Heart right ventricle (tissue), 16 donors: Measurements from ENCODE around the gene TBC1D22A. TPM values are rescaled to one million over a fixed set of nuclear protein-coding genes. Genes with fewer than 3 reads are reported as not detected.

Experiments
- ATAC-seq, 8 donors: fragments of 200-7000 bp; cut with Tn5 transposase; one replicate each; pipeline ENCODE4 v1.9.1; 2020; ENCODE audit warnings: mild to moderate bottlenecking in 8 of 8, moderate library complexity in 8 of 8, moderate number of reproducible peaks in 1 of 8
- DNase-seq, 2 donors: peaks; one replicate each; pipeline ENCODE4 v3.0.0-alpha.2; 2020
- H3K27ac ChIP-seq, 10 donors: fragments of 200-600 bp; sonication (generic) in 2 of 10; one replicate each; pipeline versions ENCODE4 v1.5.0 to v1.8.0; 2020 to 2022; ENCODE audit warnings: mild to moderate bottlenecking in 3 of 10
- H3K27me3 ChIP-seq, 7 donors: fragments of 200-600 bp; one replicate each; pipeline ENCODE4 v1.8.0; 2021 to 2022; ENCODE audit warnings: mild to moderate bottlenecking in 2 of 7
- H3K36me3 ChIP-seq, 9 donors: fragments of 200-600 bp; sonication (generic) in 1 of 9; one replicate each; pipeline versions ENCODE4 v1.5.0 to v1.8.0; 2020 to 2022; ENCODE audit warnings: mild to moderate bottlenecking in 2 of 9
- H3K4me1 ChIP-seq, 9 donors: fragments of 200-600 bp; sonication (generic) in 1 of 9; one replicate each; pipeline versions ENCODE4 v1.5.0 to v1.8.0; 2020 to 2022; ENCODE audit warnings: mild to moderate bottlenecking in 4 of 9
- H3K4me3 ChIP-seq, 10 donors: fragments of 200-600 bp; sonication (generic) in 2 of 10; one replicate each; pipeline versions ENCODE4 v1.5.0 to v1.8.0; 2020 to 2022; ENCODE audit warnings: mild to moderate bottlenecking in 7 of 10, moderate library complexity in 2 of 10
- H3K9me3 ChIP-seq, 11 donors: fragments of 200-600 bp in 10 of 11; sonication (generic) in 2 of 11; one replicate each; pipeline versions ENCODE4 v1.5.0 to v1.8.0; 2013 to 2022; ENCODE audit warnings: mild to moderate bottlenecking in 2 of 11, control low read depth in 1 of 11, moderate library complexity in 1 of 11
- WGBS, 2 donors: extraction: QIAGEN DNeasy Blood & Tissue Kit; methylation state at CpG; one replicate each; pipeline ENCODE4 v1.1.7; 2013; ENCODE audit warnings: inconsistent platforms in 1 of 2; 5-methylcytosine and 5-hydroxymethylcytosine counted together
- intact Hi-C, 10 donors: fragments of 100-400 bp; cut with DNase I; formaldehyde crosslinking; loops; one replicate each; pipeline versions ENCODE4 v1.11.1 to v1.14.2; 2022
- polyA plus RNA-seq, 2 donors: library from polyadenylated mRNA; stranded (reverse); fragments of 200-250 nt; gene quantifications; one replicate each; pipeline ENCODE4 v1.2.3, GENCODE V29; 2013
- total RNA-seq, 10 donors: library from RNA; stranded (reverse); fragmentation: NEBNext Ultra II Directional in 3 of 10; extraction: Animal tissue kit (Norgen Biotek cat#: 25700) in 3 of 10; gene quantifications; one replicate each; pipeline versions ENCODE4 v1.2.1 to v1.2.4, GENCODE V29; 2021 to 2023
- TF ChIP-seq, protein P1 (sequence below), 9 donors: fragments of 200-600 bp; sonication (generic) in 2 of 9; IDR thresholded peaks; one replicate each; pipeline versions ENCODE4 v1.5.0 to v1.8.0; 2021 to 2022; ENCODE audit warnings: antibody characterized with exemption in 9 of 9, mild to moderate bottlenecking in 5 of 9, moderate library complexity in 1 of 9
- donor health status: Arrhythmogenic right ventricular cardiomyopathy.
- donor health status: ischemic (EF 13 %, LVEDD 7.1; RV severe dilation, severe dysfunction).
- donor health status: healthy with polysubstance abuse.
- donor health status: DM: no; HTN: yes; CAD: no.
- donor health status: DM: no; HTN: no; CAD: no.
- donor health status: ischemic (EF 25% LVEDD 6.9; RV normal size, moderate dysfunction).
- donor health status: ischemic (EF 25% LVEDD 5.7; RV mildly dilated, moderate dysfunction).
- donor health status: healthy.
- donor health status: DM: yes; HTN: yes; CAD: no.
- donor health status: Ischemic cardiomyopathy.
- donor health status: ischemic (EF 35%, LVEDD 5.7; RV mildly dilated, moderate dysfunction).
- donor health status: nonischemic (EF 11% LVEDD 7.7; RV severe dilation, severe dysfunction).
- donor health status: DM: yes; HTN: yes; CAD: no.
- donor health status: PGD.
- donor health status: ischemic (EF 29% LVEDD 5.4; RV normal size, mild dysfunction).
- donor health status: nonischemic (EF 23%, LVEDD 6.1; RV moderate dilation, normal function).

Gene TBC1D22A
- total and polyA plus RNA-seq, 12 donors, result 7.2 to 27.9 (median 17.9) TPM

DNA sequence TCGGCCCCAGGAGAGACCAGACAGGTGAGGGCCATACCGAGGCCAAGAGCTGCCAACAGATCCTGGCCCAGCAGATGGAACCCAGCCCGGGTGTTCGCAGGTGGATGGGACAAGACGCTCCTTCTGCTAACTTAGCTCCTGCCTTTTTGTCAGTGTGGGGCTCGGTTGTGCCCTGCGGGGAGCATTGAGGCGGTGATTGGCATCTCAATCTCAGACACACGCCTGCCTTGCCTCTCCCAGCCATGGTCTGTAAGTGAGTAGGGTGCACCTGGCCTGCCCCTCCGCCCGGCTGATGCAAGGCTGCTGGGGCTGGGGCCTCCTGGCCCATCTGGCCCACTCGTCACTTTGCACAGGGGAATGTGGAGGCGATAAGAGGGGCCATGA, 350.1 kb downstream of the TBC1D22A start:
- H3K4me3 ChIP-seq, result no peak overlapping the region
- no peaks in the 10 kb centered on the region for H3K4me1 ChIP-seq
- peaks cover 0 to 21% (median 0%) of the 10 kb centered on the region in 9 donors for H3K36me3 ChIP-seq
- intact Hi-C loops, result no loop called here
- no peak overlapping the region for H3K27ac ChIP-seq
- peaks cover 0 to 9% (median 0%) of the 10 kb centered on the region in 11 donors for H3K9me3 ChIP-seq
- no peak for DNase-seq
- TF ChIP-seq, protein P1, sequence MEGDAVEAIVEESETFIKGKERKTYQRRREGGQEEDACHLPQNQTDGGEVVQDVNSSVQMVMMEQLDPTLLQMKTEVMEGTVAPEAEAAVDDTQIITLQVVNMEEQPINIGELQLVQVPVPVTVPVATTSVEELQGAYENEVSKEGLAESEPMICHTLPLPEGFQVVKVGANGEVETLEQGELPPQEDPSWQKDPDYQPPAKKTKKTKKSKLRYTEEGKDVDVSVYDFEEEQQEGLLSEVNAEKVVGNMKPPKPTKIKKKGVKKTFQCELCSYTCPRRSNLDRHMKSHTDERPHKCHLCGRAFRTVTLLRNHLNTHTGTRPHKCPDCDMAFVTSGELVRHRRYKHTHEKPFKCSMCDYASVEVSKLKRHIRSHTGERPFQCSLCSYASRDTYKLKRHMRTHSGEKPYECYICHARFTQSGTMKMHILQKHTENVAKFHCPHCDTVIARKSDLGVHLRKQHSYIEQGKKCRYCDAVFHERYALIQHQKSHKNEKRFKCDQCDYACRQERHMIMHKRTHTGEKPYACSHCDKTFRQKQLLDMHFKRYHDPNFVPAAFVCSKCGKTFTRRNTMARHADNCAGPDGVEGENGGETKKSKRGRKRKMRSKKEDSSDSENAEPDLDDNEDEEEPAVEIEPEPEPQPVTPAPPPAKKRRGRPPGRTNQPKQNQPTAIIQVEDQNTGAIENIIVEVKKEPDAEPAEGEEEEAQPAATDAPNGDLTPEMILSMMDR (IDR thresholded peaks at IDR 0.05), result no peak
- H3K27me3 ChIP-seq, result no peaks in the 10 kb centered on the region
- 87 to 93% methylated on average over 13 of the region's 13 CpGs for WGBS, 2 donors
- ATAC-seq, result no peak

DNA sequence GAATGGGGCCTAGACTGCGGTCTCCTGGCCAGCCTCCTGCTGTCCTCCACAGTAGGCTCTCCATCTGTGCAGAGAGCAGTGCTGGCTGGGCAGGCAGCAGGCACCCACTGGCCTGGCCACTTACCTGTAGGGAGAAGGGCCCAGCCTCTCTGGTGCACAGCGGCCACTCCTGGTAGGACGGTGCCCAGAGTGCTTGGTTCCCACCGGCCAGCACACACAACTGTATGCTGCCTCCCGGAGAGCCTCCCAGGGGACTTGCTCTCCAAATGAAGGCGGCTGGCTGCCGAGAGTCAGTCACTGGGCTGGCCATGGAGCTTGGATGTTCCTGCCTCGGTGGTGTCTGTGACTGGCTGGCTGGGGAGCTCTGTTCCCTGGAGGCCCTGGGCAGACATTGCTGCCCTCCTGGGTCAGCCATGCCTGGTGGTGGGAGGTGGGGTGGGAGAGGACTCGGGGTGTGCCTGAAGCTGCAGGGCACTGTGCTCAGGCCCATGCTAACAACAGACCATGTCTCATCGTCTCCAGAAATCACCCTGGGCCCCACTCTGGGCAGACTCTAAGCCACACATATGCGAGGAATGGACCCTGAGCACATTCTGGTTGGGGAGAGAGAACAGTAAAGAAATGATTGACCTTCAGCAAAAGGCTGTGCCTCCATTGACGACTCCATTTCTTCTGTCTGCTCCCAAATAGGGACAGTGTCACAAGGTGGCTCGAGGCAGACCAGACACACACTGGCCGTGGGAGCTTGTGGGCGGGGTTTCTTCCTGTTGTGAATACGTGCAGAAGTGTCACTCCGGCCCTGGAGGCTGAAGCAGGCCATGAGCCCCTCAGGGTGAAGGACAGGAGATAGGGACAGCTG, 350.8 kb downstream of the TBC1D22A start:
- Histone ChIP-seq H3K27me3 (no peaks in the 10 kb centered on the region), H3K4me1 (no peaks in the 10 kb centered on the region), H3K4me3 (no peak overlapping the region), H3K36me3 (peaks cover 0 to 21% (median 0%) of the 10 kb centered on the region in 9 donors), H3K9me3 (peaks cover 0 to 9% (median 0%) of the 10 kb centered on the region in 11 donors), H3K27ac (no peak overlapping the region)
- intact Hi-C loops, result no loop called here
- DNase-seq (no peak), ATAC-seq (peak in 1 of 8 donors; percentile 12)
- TF ChIP-seq, protein P1 (IDR thresholded peaks at IDR 0.05), result no peak
- WGBS, 2 donors, result 85 to 88% methylated on average over 17 of the region's 17 CpGs

DNA sequence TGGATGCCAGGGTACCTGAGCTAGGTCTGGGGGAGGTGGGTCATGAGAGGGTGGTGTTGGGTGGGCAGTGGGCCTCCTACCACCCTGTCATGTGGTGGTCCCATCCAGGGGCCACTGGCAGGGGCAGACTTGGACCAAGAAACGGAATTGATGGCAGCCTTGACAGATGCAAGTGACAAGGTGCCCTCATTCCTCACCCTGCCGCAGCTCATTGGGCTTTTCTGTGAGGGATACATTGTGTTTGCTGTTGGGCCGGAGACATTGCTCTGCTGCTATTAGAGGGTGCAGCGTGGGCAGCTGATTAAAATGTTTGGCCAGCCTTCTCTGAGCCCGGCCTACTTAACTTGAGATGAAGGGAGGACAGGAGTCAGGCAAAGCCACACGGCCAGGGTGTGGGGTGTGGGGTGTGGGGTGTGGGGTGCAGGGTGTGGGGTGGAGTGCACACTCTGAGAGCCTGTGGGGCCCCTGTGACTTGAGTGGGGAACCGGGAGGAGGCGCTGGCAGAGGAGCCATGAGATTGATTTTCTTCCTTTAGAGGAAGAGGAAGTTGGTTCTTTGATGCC, 351.5 kb downstream of the TBC1D22A start:
- Histone ChIP-seq H3K27me3 (no peaks in the 10 kb centered on the region), H3K4me3 (no peak overlapping the region), H3K27ac (no peak overlapping the region), H3K36me3 (peaks cover 0 to 21% (median 0%) of the 10 kb centered on the region in 9 donors), H3K4me1 (no peaks in the 10 kb centered on the region), H3K9me3 (peaks cover 0 to 5% (median 0%) of the 10 kb centered on the region in 11 donors)
- TF ChIP-seq, protein P1 (IDR thresholded peaks at IDR 0.05), result no peak
- no peak for ATAC-seq
- DNase-seq, result no peak
- intact Hi-C loops, result no loop called here
- WGBS, 2 donors, result 96% methylated on average over 8 of the region's 8 CpGs

DNA sequence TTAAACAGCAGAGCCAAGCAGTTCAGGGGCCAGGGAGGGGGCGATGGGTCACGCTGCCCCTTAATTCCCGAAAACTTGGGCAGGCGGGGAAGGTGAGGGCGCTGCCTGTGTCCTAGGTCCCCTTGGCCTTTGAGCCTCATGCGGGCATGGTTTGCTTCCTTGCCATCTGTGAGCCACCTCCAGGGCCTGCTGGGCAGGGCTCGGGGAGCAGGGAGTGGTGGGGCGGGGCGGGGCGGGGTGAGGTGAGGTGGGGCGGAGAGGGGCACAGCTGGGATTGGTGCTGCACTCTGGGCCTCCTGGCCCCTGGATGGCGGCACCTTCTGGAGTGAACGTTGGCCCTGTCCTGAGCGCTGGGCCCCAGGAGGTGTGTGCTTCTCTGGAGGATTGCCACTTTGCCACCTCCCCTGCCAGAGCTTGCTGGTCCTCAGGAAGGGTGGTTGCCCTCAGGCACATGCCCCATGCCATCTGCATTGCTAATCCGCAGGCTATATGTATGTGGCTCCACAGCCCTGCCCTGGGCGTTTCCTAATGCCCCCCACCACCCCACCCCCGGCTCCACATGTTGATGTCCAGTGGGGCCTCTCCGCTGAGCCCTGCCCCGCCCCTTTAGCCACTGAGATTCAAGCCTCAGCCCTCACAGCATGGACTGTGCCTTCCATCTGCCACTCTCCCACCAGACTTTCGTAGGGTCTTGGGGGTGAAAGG, 352.5 kb downstream of the TBC1D22A start:
- intact Hi-C loops, result no loop called here
- DNase-seq, result no peak
- no peak overlapping the region for H3K4me3 ChIP-seq
- no peaks in the 10 kb centered on the region for H3K9me3 ChIP-seq
- TF ChIP-seq, protein P1 (IDR thresholded peaks at IDR 0.05), result no peak
- H3K27ac ChIP-seq, result no peak overlapping the region
- peak in 1 of 8 donors; percentile 15 for ATAC-seq
- H3K27me3 ChIP-seq, result no peaks in the 10 kb centered on the region
- H3K4me1 ChIP-seq, result no peaks in the 10 kb centered on the region
- peaks cover 0 to 21% (median 0%) of the 10 kb centered on the region in 9 donors for H3K36me3 ChIP-seq
- 94% methylated on average over 20 of the region's 20 CpGs for WGBS, 2 donors
